SU-DHL-6 (cell line): Measurements from ENCODE around the gene CFDP1.

ENCODE experiments used
- H2AFZ ChIP-seq: fragments of 200-600 bp; sonication (generic); 2 replicates; pipeline ENCODE4 v1.6.1; 2014; ENCODE audit warnings: low read depth, mild to moderate bottlenecking, moderate library complexity, mixed read lengths, antibody characterized with exemption, low read length; ENCODE audit not compliant: severe bottlenecking
- H3F3A ChIP-seq: fragments of 200-600 bp; shearing (Covaris generic); 2 replicates; pipeline ENCODE4 v1.6.0; 2016; ENCODE audit warnings: antibody characterized with exemption, mild to moderate bottlenecking; ENCODE audit not compliant: insufficient read depth
- H3K27ac ChIP-seq: fragments of 200-600 bp; sonication (generic); 2 replicates; pipeline ENCODE4 v1.5.1; 2016; ENCODE audit warnings: low read depth, mild to moderate bottlenecking, low read length, moderate library complexity, mixed read lengths
- H3K27me3 ChIP-seq: fragments of 200-600 bp; sonication (generic), shearing (Covaris generic); 2 replicates; pipeline ENCODE4 v1.6.0; 2014; ENCODE audit warnings: mild to moderate bottlenecking, low read length
- H3K36me3 ChIP-seq: fragments of 200-600 bp; sonication (generic); 2 replicates; pipeline ENCODE4 v1.6.1; 2014; ENCODE audit warnings: mild to moderate bottlenecking, low read length, mixed read lengths
- H3K4me2 ChIP-seq: fragments of 300-600, 200-600 bp; shearing (Covaris generic), sonication (generic); 2 replicates; pipeline ENCODE4 v1.6.0; 2014; ENCODE audit warnings: low read length, low read depth, mild to moderate bottlenecking; ENCODE audit not compliant: poor library complexity, severe bottlenecking
- H3K4me3 ChIP-seq: fragments of 200-600 bp; sonication (generic); 2 replicates; pipeline ENCODE4 v1.5.1; 2014; ENCODE audit warnings: antibody characterized with exemption, low read length, mild to moderate bottlenecking, mixed read lengths; ENCODE audit not compliant: insufficient read depth, poor library complexity, severe bottlenecking
- H3K79me2 ChIP-seq: fragments of 200-600 bp; sonication (generic); 2 replicates; pipeline ENCODE4 v1.6.1; 2014; ENCODE audit warnings: mild to moderate bottlenecking, low read length, moderate library complexity; ENCODE audit not compliant: insufficient read depth
- H3K9ac ChIP-seq: fragments of 200-600 bp; sonication (generic); 2 replicates; pipeline ENCODE4 v1.7.0; 2014; ENCODE audit warnings: mild to moderate bottlenecking, low read length
- H3K9me2 ChIP-seq: fragments of 200-600 bp; sonication (generic); replicated peaks from 2 replicates; pipeline ENCODE4 v1.6.1; 2014; ENCODE audit warnings: low read length; ENCODE audit not compliant: insufficient read depth
- H3K9me3 ChIP-seq: fragments of 200-600 bp; sonication (generic); 2 replicates; pipeline ENCODE4 v1.6.1; 2014; ENCODE audit warnings: low read length, mixed read lengths; ENCODE audit not compliant: insufficient read depth
- H4K20me1 ChIP-seq: fragments of 200-600 bp; sonication (generic); 2 replicates; pipeline ENCODE4 v1.6.1; 2014; ENCODE audit warnings: low read depth, mild to moderate bottlenecking, antibody characterized with exemption, low read length, moderate library complexity, mixed read lengths
- CTCF ChIP-seq: fragments of 200-600 bp; sonication (generic); IDR thresholded peaks from one replicate; pipeline ENCODE4 v1.5.1; 2017; ENCODE audit warnings: antibody characterized with exemption, mild to moderate bottlenecking, low read length, moderate library complexity; ENCODE audit not compliant: insufficient read depth, poor library complexity, severe bottlenecking
- EZH2phosphoT487 ChIP-seq: fragments of 200-600 bp; sonication (generic), shearing (Covaris generic); conservative IDR thresholded peaks from 2 replicates; pipeline ENCODE4 v1.6.1; 2018; ENCODE audit warnings: mild to moderate bottlenecking, antibody characterized with exemption, low read length, moderate library complexity, mixed read lengths

CFDP1 gene

GRCh38 chr16:75374388-75374787 is 58.9 kb downstream of the CFDP1 start:
- Histone ChIP-seq H4K20me1 (no peaks in the 10 kb centered on the region), H3F3A (no peaks in the 10 kb centered on the region), H3K9me2 (no peaks in the 10 kb centered on the region), H3K27me3 (no peaks in the 10 kb centered on the region), H3K27ac (no peak overlapping the region), H3K4me2 (no peak overlapping the region), H3K4me3 (no peak overlapping the region), H3K36me3 (peaks cover 4% of the 10 kb centered on the region; the same call in 1 of the 2 replicates), H2AFZ (no peak overlapping the region), H3K9ac (no peak overlapping the region), H3K79me2 (no peaks in the 10 kb centered on the region), H3K9me3 (no peaks in the 10 kb centered on the region)
- TF ChIP-seq EZH2phosphoT487 (no peak), CTCF (no peak)

- H3K9me2 ChIP-seq: no peaks in the 10 kb centered on the region
- H2AFZ ChIP-seq: no peak overlapping the region
- H3K4me2 ChIP-seq: no peak overlapping the region
- TF ChIP-seq CTCF (no peak), EZH2phosphoT487 (no peak)
- no peak overlapping the region for H3K4me3 ChIP-seq
- H3K36me3 ChIP-seq: no peaks in the 10 kb centered on the region
- no peaks in the 10 kb centered on the region for H3K27me3 ChIP-seq
- no peak overlapping the region for H3K27ac ChIP-seq
- H3F3A ChIP-seq: no peaks in the 10 kb centered on the region
- no peaks in the 10 kb centered on the region for H4K20me1 ChIP-seq
- H3K9ac ChIP-seq: no peak overlapping the region
- H3K79me2 ChIP-seq: no peaks in the 10 kb centered on the region
- no peaks in the 10 kb centered on the region for H3K9me3 ChIP-seq
Observed at GRCh38 chr16:75372236-75372856, 61.0 kb downstream of the CFDP1 start.

- no peak for TF ChIP-seq EZH2phosphoT487
- no peak for TF ChIP-seq CTCF
- no peaks in the 10 kb centered on the region for H3K9me3 ChIP-seq
- H3F3A ChIP-seq: no peaks in the 10 kb centered on the region
- no peak overlapping the region for H3K9ac ChIP-seq
- H3K9me2 ChIP-seq: no peaks in the 10 kb centered on the region
- H3K36me3 ChIP-seq: no peaks in the 10 kb centered on the region
- H3K4me3 ChIP-seq: no peak overlapping the region
- no peaks in the 10 kb centered on the region for H3K79me2 ChIP-seq
- H4K20me1 ChIP-seq: no peaks in the 10 kb centered on the region
- no peak overlapping the region for H3K27ac ChIP-seq
- H3K4me2 ChIP-seq: no peak overlapping the region
- no peaks in the 10 kb centered on the region for H3K27me3 ChIP-seq
- H2AFZ ChIP-seq: no peak overlapping the region
Observed at GRCh38 chr16:75371171-75371570, 62.1 kb downstream of the CFDP1 start.
